ENCODE measurements around the gene METAP2.

Gene METAP2

DNA sequence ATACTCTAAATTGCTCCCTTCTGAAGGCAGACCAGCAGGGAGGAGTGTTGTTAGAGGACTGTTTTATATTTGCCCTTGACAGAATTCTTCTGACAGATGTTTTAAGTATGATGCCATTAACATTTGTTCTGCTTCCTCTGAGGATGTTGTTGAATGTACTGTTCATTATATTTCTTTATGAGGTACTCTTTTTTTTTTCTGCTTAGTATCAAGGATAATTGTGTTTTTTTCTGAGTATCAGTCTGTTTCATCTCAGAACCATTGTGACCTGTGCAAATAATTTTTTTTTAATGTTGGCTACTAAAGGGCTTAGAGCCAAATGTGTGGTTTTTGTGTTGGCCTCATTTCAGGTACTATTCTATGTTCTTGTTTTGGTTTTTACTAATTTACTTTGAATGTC, 10.6 kb downstream of the METAP2 start:
- no peak overlapping the region for H3K4me3 ChIP-seq (ENCODE audit: low read length)
- TF ChIP-seq ZNF274 (IDR thresholded peaks at IDR 0.05; ENCODE audit: low read depth, low read length), result no peak

DNA sequence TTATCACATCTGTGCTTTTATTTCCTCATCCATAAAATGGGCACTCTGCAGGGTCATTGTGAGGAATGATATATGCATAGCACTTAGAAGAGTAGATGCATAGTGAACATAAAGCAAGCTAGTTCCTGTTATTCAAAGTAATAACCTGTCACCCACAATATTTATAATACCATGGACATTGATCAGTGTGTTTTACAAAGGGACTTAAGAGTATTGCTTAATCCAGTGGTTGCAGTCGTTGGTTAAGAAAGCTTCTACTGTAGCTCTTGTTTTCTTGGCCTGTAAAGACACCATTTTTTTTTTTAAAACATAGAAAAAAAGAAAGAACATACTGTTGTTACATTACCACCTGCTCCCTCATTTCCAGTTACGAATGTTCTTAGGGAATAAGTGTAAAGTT, 13.1 kb downstream of the METAP2 start:
- H3K4me3 ChIP-seq (ENCODE audit: low read length), result no peak overlapping the region
- TF ChIP-seq ZNF274 (IDR thresholded peaks at IDR 0.05; ENCODE audit: low read depth, low read length), result no peak

DNA sequence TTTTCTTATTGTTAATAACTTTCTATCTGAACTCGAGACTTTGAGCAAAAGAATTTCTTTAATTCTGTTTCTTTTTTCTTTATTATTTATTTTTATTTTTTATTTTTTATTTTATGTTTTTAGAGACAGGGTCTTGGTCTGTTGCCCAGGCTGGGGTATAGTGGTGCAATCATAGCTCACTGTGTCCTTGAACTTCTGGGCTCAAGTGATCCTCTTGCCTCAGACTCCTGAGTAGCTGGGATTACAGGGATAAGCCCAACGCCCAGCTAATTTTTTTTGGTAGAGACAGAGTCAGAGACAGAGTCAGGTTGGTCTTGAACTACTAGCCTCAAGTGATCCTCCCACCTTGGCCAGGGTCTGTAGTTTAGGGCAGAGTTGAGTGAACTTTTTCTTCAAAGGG, 18.5 kb downstream of the METAP2 start:
- no peak overlapping the region for H3K4me3 ChIP-seq (ENCODE audit: low read length)
- TF ChIP-seq ZNF274 (IDR thresholded peaks at IDR 0.05; ENCODE audit: low read depth, low read length), result no peak

DNA sequence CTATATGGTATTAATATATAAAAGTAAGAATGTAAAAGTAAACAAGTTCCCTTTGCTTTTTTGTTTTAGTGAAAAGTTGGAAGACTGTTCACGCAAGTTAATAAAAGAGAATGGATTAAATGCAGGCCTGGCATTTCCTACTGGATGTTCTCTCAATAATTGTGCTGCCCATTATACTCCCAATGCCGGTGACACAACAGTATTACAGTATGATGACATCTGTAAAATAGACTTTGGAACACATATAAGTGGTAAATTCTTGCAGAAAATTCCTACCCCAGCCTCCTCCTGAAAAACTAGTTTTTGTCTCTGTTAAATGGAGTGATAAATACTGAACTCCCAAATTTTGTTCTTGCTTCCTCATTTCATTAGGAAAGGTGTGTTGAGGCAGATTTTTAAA, 20.9 kb downstream of the METAP2 start:
- no peak for TF ChIP-seq ZNF274 (IDR thresholded peaks at IDR 0.05; ENCODE audit: low read depth, low read length)
- H3K4me3 ChIP-seq (ENCODE audit: low read length), result no peak overlapping the region

DNA sequence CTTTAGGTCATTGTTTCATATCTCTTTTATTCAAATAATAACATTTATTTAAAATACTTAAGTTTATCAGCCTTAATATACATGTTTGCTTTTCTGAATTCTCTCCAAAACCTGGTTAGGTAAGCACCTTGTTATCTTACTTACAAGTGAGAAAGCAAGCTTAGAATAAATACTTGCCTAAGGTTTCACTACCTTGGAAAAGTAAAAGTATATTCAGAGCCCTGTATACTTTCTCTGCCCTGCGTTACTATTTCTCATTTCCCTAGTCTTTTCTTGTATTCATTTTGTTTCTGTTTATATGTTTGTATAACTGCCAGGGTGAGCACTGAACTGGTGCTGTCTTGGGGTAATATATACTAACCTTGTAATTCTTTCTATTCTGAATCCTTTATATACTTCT, 21.5 kb downstream of the METAP2 start:
- no peak for TF ChIP-seq ZNF274 (IDR thresholded peaks at IDR 0.05; ENCODE audit: low read depth, low read length)
- H3K4me3 ChIP-seq (ENCODE audit: low read length), result no peak overlapping the region

DNA sequence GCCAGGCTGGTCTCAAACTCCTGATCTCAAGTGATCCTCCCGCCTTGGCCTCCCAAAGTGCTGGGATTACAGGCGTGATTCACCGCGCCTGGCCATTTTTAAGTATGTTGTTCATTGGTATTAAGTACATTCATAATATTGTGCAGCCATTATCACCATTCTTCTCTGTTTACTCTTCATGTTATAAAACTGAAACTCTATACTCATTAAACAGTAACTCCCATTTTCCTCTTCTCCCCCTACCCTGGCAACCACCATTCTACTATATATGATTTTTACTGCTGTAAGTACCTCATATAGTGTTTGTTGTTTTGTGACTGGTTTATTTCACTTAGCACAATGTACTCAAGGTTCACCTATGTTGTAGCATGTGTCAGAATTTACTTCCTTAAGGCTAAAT, 23.1 kb downstream of the METAP2 start:
- no peak for TF ChIP-seq ZNF274 (IDR thresholded peaks at IDR 0.05; ENCODE audit: low read depth, low read length)
- H3K4me3 ChIP-seq (ENCODE audit: low read length), result no peak overlapping the region

DNA sequence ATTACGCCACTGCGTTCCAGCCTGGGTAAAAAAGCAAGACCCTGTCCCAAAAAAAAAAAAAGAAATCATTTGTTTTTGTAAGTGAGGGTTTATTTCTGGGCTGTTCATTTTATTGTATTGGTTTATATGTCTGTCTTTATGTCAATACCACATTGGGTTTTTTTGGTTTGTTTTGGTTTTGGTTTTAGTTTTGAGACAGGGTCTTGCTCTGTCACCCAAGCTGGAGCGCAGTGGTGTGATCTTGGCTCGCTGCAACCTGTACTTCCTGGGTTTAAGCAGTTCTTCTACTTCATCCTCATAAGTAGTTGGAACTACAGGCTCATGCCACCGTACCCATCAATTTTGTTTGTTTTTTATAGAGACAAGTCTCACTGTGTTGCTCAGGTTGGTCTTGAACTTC, 25.0 kb downstream of the METAP2 start:
- TF ChIP-seq ZNF274 (IDR thresholded peaks at IDR 0.05; ENCODE audit: low read depth, low read length), result no peak
- no peak overlapping the region for H3K4me3 ChIP-seq (ENCODE audit: low read length)

DNA sequence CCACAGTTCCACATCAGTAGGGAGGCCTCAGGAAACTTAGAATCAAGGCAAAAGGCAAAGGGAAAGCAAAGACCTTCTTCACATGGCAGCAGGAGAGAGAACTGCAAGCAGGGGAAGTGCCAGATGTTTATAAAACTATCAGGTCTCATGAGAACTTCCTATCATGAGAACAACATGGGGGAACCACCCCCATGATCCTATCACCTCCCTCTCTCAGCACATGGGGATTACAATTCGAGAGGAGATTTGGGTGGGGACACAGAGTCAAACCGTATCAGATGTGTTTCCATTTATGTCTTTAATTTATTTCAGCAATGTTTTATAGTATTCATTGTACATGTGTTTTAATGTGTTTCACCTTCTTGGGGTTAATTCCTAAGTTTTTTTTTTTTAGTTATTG, 25.8 kb downstream of the METAP2 start:
- TF ChIP-seq ZNF274 (IDR thresholded peaks at IDR 0.05; ENCODE audit: low read depth, low read length), result no peak
- no peak overlapping the region for H3K4me3 ChIP-seq (ENCODE audit: low read length)

DNA sequence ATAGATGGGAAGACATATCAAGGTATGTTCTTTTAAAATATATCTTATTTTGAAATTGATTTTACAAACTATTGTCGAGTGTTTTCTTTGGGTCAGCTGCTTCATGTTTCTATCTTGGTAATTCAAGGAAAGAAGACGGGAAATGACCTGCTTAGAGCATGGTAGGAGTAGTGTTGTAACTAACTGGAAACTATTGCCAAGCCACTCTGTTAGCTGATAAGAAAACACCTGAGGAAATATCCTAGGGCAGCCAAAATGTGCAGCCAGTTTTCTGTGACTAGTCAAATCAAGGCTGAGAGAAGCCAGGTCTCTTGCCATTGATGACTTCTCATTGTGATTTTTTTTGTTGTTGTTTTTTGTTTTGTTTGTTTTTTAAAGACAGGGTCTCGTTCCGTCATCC, 30.2 kb downstream of the METAP2 start:
- no peak overlapping the region for H3K4me3 ChIP-seq (ENCODE audit: low read length)
- TF ChIP-seq ZNF274 (IDR thresholded peaks at IDR 0.05; ENCODE audit: low read depth, low read length), result no peak

DNA sequence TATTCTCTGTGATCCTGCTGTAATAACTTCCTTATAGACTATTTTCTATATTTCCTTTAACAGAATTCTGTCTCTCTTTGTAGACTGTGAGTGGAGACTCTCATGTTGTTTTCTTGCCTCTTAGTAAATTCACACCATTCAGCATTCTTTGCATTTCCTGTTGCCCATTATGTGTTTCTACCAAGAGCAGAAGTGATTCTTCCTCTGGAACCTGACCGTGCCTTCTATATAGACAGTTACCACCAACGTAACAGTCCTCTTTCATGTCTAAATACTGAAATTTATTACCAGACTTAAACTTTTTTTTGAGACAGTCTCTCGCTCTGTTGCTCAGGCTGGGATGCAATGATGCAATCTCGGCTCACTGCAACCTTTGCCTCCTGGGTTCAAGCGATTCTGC, 31.1 kb downstream of the METAP2 start:
- no peak overlapping the region for H3K4me3 ChIP-seq (ENCODE audit: low read length)
- TF ChIP-seq ZNF274 (IDR thresholded peaks at IDR 0.05; ENCODE audit: low read depth, low read length), result no peak

DNA sequence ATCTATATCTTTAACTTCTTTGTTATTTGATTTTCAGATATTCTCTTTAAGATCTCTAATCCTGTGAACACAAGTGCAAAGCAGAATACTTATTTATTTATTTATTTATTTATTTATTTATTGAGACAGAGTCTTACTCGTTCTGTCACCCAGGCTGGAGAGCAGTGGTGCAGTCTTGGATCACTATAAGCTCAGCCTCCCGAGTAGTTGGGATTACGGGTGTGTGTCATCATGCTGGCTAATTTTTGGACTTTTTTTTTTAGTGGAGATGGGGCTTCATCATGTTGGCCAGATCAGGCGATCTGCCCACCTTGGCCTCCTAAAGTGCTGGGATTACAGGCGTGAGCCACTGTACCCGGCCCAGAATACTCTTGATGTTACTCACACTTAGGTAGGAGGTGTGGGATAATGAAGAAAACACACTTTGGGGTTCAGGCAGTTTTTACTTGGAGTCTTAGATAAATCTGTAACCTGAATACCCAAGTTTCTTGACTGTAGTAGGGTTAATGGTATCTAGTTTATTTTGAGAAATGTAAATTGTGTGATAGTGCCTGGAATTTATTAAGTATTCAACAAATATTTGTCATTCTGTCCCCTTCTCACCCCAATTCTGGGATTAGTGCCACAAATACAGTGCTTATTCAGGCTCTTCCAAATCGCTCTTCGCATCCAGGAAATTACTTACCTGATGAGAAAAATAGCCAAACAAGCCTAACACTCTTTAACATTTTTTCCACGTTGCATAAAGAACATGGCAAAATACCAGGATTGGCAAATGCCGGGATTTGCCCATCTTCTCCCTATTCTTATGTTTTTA, 33.0 kb downstream of the METAP2 start:
- H3K4me3 ChIP-seq (ENCODE audit: low read length), result no peak overlapping the region
- TF ChIP-seq ZNF274 (IDR thresholded peaks at IDR 0.05; ENCODE audit: low read depth, low read length), result no peak

DNA sequence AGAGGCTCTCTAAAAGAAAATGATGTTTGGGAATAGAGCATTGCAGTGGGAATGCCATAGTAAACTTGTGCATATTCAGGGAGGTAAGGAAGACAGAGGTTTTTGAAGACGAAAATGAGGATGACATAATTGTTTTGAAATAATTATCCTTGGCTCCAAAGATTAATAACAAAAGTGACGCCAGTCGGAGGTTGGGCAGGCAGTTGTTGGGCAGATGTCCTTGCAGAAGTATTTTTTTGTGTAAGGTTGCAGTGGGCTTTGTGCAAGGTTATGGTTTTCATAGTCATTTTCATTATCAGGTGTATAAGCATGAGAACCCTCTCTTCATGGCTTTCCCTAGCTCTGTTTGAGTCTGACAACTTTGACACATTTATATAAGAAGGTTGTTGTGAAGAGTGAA, 35.3 kb downstream of the METAP2 start:
- TF ChIP-seq ZNF274 (IDR thresholded peaks at IDR 0.05; ENCODE audit: low read depth, low read length), result no peak

DNA sequence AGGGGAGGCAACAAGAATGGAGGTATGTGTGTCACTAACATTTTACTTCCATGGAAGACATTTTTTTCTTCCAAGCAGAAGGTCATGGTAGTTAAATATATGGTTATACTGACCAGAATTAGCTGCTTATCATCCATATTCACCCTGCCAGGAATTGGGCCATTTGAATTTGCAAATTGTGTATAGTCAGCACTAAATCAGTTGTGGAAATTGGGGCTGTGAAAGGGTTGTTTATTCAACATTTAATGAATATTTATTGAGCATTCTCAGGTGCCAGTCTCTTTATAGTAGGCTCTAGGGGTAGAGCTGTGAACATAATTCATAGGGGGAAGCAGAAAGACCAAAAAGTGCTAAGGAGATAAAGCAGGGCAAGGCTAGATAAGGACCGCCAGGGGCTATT, 38.0 kb downstream of the METAP2 start:
- no peak for TF ChIP-seq ZNF274 (IDR thresholded peaks at IDR 0.05; ENCODE audit: low read depth, low read length)
- no peak overlapping the region for H3K4me3 ChIP-seq (ENCODE audit: low read length)

More for the DNA sequence above, 35.3 kb downstream of the METAP2 start:
- no peak overlapping the region for H3K4me3 ChIP-seq (ENCODE audit: low read length)

DNA sequence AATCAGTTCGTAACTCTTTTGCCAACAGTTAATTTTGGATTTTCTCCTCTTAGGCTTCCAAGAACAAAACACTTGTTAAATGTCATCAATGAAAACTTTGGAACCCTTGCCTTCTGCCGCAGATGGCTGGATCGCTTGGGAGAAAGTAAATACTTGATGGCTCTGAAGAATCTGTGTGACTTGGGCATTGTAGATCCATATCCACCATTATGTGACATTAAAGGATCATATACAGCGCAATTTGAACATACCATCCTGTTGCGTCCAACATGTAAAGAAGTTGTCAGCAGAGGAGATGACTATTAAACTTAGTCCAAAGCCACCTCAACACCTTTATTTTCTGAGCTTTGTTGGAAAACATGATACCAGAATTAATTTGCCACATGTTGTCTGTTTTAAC, 39.6 kb downstream of the METAP2 start:
- H3K4me3 ChIP-seq (ENCODE audit: low read length), result no peak overlapping the region
- no peak for TF ChIP-seq ZNF274 (IDR thresholded peaks at IDR 0.05; ENCODE audit: low read depth, low read length)

DNA sequence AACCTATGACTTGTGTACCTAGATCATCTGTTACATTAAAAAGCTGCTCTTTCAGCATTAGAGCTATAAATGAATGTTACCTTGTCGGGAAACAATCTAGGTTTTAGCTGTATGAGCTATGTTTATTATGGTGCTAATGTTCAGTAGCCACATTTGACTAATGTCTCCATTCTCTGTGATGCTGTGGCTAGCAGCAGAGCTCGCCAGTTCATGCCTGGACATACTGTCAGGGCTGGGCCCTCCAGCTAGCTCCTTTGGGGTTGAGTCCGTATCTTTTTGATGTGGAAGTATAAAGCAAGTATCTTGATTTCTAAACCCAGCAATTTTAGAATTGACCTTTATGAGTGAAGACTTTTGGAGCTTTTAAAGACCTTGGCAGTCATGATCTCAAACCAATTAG, 41.2 kb downstream of the METAP2 start:
- H3K4me3 ChIP-seq (ENCODE audit: low read length), result no peak overlapping the region
- no peak for TF ChIP-seq ZNF274 (IDR thresholded peaks at IDR 0.05; ENCODE audit: low read depth, low read length)

DNA sequence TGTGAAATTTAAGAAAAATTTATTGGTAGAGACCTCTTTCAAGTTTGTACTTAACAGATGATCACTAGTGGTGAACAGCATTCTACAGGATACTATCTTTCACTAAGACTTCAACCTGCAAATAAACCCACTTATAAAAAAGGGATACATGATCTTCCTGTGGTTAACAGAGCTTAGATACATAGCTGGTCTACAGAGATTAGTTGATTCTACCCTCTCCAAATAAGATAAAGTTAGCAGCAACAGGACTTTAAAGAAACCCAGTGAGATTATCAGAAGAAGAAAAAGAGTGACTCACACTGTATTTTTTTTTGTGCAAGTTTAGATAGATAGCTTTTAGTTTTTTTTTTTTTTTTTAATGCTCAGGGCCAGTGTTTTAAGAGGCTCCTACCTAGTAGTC, 42.8 kb downstream of the METAP2 start:
- H3K4me3 ChIP-seq (ENCODE audit: low read length), result no peak overlapping the region
- no peak for TF ChIP-seq ZNF274 (IDR thresholded peaks at IDR 0.05; ENCODE audit: low read depth, low read length)
